ENCODE measurements around the gene ICAM5.
A peak's percentile ranks its signal among the peaks of the same experiment; 100 is the strongest.

The ICAM5 gene

GRCh38 chr19:10317045-10317856 lies 27.5 kb downstream of the ICAM5 start:
- FAIRE-seq (no peak), DNase-seq (ENCODE audit: insufficient read length, low spot score) (no peak)

- FAIRE-seq: no peak
- DNase-seq (ENCODE audit: insufficient read length, low spot score): no peak
Measured at GRCh38 chr19:10317857-10318462, 28.2 kb downstream of the ICAM5 start.

- DNase-seq (ENCODE audit: insufficient read length, low spot score): no peak
- FAIRE-seq: no peak
Measured at GRCh38 chr19:10318807-10319682, 29.3 kb downstream of the ICAM5 start.

GRCh38 chr19:10320602-10321416 lies 31.1 kb downstream of the ICAM5 start:
- no peak for FAIRE-seq
- DNase-seq (ENCODE audit: insufficient read length, low spot score): no peak

GRCh38 chr19:10321417-10321797 lies 31.7 kb downstream of the ICAM5 start:
- FAIRE-seq: no peak

GRCh38 chr19:10321874-10322835 lies 32.4 kb downstream of the ICAM5 start:
- DNase-seq (ENCODE audit: insufficient read length, low spot score): no peak
- FAIRE-seq: peak; percentile 54

More at GRCh38 chr19:10321417-10321797, 31.7 kb downstream of the ICAM5 start:
- DNase-seq (ENCODE audit: insufficient read length, low spot score): no peak

- DNase-seq (ENCODE audit: insufficient read length, low spot score): no peak
- no peak for FAIRE-seq
Measured at GRCh38 chr19:10325732-10326131, 36.0 kb downstream of the ICAM5 start.

GRCh38 chr19:10327793-10328192 lies 38.0 kb downstream of the ICAM5 start:
- no peak for FAIRE-seq

GRCh38 chr19:10328558-10329429 lies 39.0 kb downstream of the ICAM5 start:
- FAIRE-seq (no peak), DNase-seq (ENCODE audit: insufficient read length, low spot score) (no peak)

More at GRCh38 chr19:10327793-10328192, 38.0 kb downstream of the ICAM5 start:
- DNase-seq (ENCODE audit: insufficient read length, low spot score): no peak

GRCh38 chr19:10329555-10329954 lies 39.8 kb downstream of the ICAM5 start:
- FAIRE-seq (no peak), DNase-seq (ENCODE audit: insufficient read length, low spot score) (no peak)

- no peak for DNase-seq (ENCODE audit: insufficient read length, low spot score)
- FAIRE-seq: no peak
Measured at GRCh38 chr19:10332158-10332964, 42.6 kb downstream of the ICAM5 start.

- peak; percentile 99 for FAIRE-seq
- DNase-seq (ENCODE audit: insufficient read length, low spot score): peak; percentile 99
Measured at GRCh38 chr19:10332965-10333757, 43.4 kb downstream of the ICAM5 start, which contains the start of gene RAVER1. Gene RAVER1 (minus strand): TSS chr19:10333529. CDS start chr19:10333507, 22 bp downstream.

GRCh38 chr19:10333758-10334587 lies 44.2 kb downstream of the ICAM5 start:
- DNase-seq (ENCODE audit: insufficient read length, low spot score): no peak
- FAIRE-seq: no peak

- DNase-seq (ENCODE audit: insufficient read length, low spot score): peak; percentile 92
- peak; percentile 95 for FAIRE-seq
Measured at GRCh38 chr19:10334588-10335351, 45.0 kb downstream of the ICAM5 start.
